H1 (cell line): ENCODE results near the gene MRM2. TPM values are rescaled to one million over a fixed set of nuclear protein-coding genes. Genes with fewer than 3 reads are reported as not detected.

ENCODE experiments used
- CTCF ChIA-PET: fragments of 300-600 bp; sonication (Branson Sonifier 250); formaldehyde crosslinking; loops from one replicate; lab custom pipeline; 2021; ENCODE audit not compliant: partially characterized antibody; lab: Charles Lee
- POLR2A ChIA-PET: fragments of 300-600 bp; sonication (Branson Sonifier 250); formaldehyde crosslinking; loops from one replicate; lab custom pipeline; 2021; ENCODE audit warnings: inconsistent platforms; ENCODE audit not compliant: partially characterized antibody; lab: Charles Lee
- DNase-seq, 2 experiments: peaks; one replicate each; pipeline versions ENCODE4 v3.0.0 to v3.0.0-alpha.2; 2010 to 2022; ENCODE audit warnings: low spot score in 2 of 2, low read depth in 1 of 2, mixed read lengths in 1 of 2
- FAIRE-seq: peaks from 2 replicates; lab custom pipeline; 2011; peaks lifted over from hg19 to GRCh38; lab: Jason Lieb, UNC
- H2AFZ ChIP-seq: 2 replicates; pipeline ENCODE4 v1.8.1; 2012; ENCODE audit warnings: low read length, inconsistent platforms
- H2AK5ac ChIP-seq: 2 replicates; pipeline ENCODE4 v1.6.1; 2013; ENCODE audit warnings: low read depth, low read length
- H2BK120ac ChIP-seq: replicated peaks from 2 replicates; pipeline ENCODE3; 2013; ENCODE audit warnings: low read depth, low read length, inconsistent platforms
- H2BK12ac ChIP-seq: 2 replicates; pipeline ENCODE4 v1.6.1; 2013; ENCODE audit warnings: low read depth, low read length
- H2BK15ac ChIP-seq: 2 replicates; pipeline ENCODE4 v1.6.1; 2013; ENCODE audit warnings: low read length
- H2BK20ac ChIP-seq: 2 replicates; pipeline ENCODE4 v1.6.1; 2013; ENCODE audit warnings: low read length
- H2BK5ac ChIP-seq: 2 replicates; pipeline ENCODE4 v1.6.1; 2013; ENCODE audit warnings: low read depth, low read length
- H3K14ac ChIP-seq: 2 replicates; pipeline ENCODE4 v1.6.1; 2013; ENCODE audit warnings: inconsistent platforms; ENCODE audit not compliant: insufficient read length
- H3K18ac ChIP-seq: 2 replicates; pipeline ENCODE4 v1.6.1; 2013; ENCODE audit warnings: low read length; ENCODE audit errors: extremely low read depth
- H3K23ac ChIP-seq: 2 replicates; pipeline ENCODE4 v1.6.1; 2013; ENCODE audit warnings: inconsistent platforms; ENCODE audit not compliant: insufficient read length
- H3K23me2 ChIP-seq: 2 replicates; pipeline ENCODE4 v1.6.1; 2013; ENCODE audit warnings: low read depth, low read length
- H3K27ac ChIP-seq: 2 replicates; pipeline ENCODE4 v1.6.1; 2011; ENCODE audit warnings: low read depth, low read length, inconsistent platforms
- H3K27me3 ChIP-seq, 4 experiments: replicated peaks in 1 of 4; 1 replicate in 1 of 4; 2 replicates in 3 of 4; pipeline versions ENCODE4 v1.6.1 to v1.8.1; 2011 to 2013; ENCODE audit warnings: low read length in 3 of 4, mild to moderate bottlenecking in 3 of 4, inconsistent platforms in 2 of 4, mixed read lengths in 2 of 4, moderate library complexity in 1 of 4; ENCODE audit not compliant: control insufficient read depth in 3 of 4, insufficient read depth in 3 of 4; ENCODE audit errors: extremely low read depth in 1 of 4
- H3K36me3 ChIP-seq, 4 experiments: 2 replicates each; pipeline versions ENCODE4 v1.6.1 to v1.8.1; 2011 to 2013; ENCODE audit warnings: mild to moderate bottlenecking in 4 of 4, low read length in 3 of 4, moderate library complexity in 2 of 4, control low read depth in 1 of 4, inconsistent platforms in 1 of 4; ENCODE audit not compliant: insufficient read depth in 4 of 4, control insufficient read depth in 2 of 4
- H3K4ac ChIP-seq: replicated peaks from 2 replicates; pipeline ENCODE3; 2013; ENCODE audit warnings: low read length, low read depth, mixed read lengths, inconsistent platforms; ENCODE audit not compliant: insufficient read length
- H3K4me1 ChIP-seq, 4 experiments: replicated peaks in 1 of 4; 1 replicate in 1 of 4; 2 replicates in 3 of 4; pipeline versions ENCODE4 v1.6.1 to v1.8.1; 2011 to 2013; ENCODE audit warnings: low read length in 3 of 4, inconsistent platforms in 2 of 4, mixed read lengths in 1 of 4; ENCODE audit not compliant: insufficient read depth in 4 of 4, control insufficient read depth in 3 of 4
- H3K4me2 ChIP-seq, 2 experiments: 2 replicates each; pipeline versions ENCODE4 v1.6.1 to v1.8.1; 2011 to 2013; ENCODE audit warnings: low read depth in 2 of 2, low read length in 2 of 2, control low read depth in 1 of 2, inconsistent platforms in 1 of 2, mild to moderate bottlenecking in 1 of 2; ENCODE audit not compliant: insufficient read depth in 1 of 2
- H3K4me3 ChIP-seq, 4 experiments: fragments of 200-600, 300-600 bp in 1 of 4; sonication (generic), shearing (Covaris generic), sonication (Bioruptor Twin) in 1 of 4; 2 replicates each; pipeline versions ENCODE4 v1.5.1 to v1.8.1; 2011 to 2016; ENCODE audit warnings: low read length in 4 of 4, low read depth in 3 of 4, control low read depth in 2 of 4, inconsistent platforms in 2 of 4, mild to moderate bottlenecking in 2 of 4, mixed read lengths in 1 of 4, moderate library complexity in 1 of 4; ENCODE audit not compliant: insufficient read depth in 2 of 4; ENCODE audit errors: extremely low read depth in 1 of 4
- H3K56ac ChIP-seq: replicated peaks from 2 replicates; pipeline ENCODE3; 2013; ENCODE audit warnings: low read depth, mild to moderate bottlenecking, mixed read lengths, low read length, inconsistent platforms; ENCODE audit not compliant: insufficient read length
- H3K79me1 ChIP-seq: 2 replicates; pipeline ENCODE4 v1.6.1; 2013; ENCODE audit warnings: low read depth, low read length, control low read depth
- H3K79me2 ChIP-seq, 2 experiments: 2 replicates each; pipeline versions ENCODE4 v1.6.1 to v1.8.1; 2012 to 2013; ENCODE audit warnings: low read length in 2 of 2, mild to moderate bottlenecking in 2 of 2, inconsistent platforms in 1 of 2; ENCODE audit not compliant: insufficient read depth in 2 of 2, control insufficient read depth in 1 of 2
- H3K9ac ChIP-seq, 4 experiments: replicated peaks in 1 of 4; 1 replicate in 1 of 4; 2 replicates in 3 of 4; pipeline versions ENCODE4 v1.6.1 to v1.8.1; 2011 to 2013; ENCODE audit warnings: low read depth in 3 of 4, low read length in 3 of 4, control low read depth in 2 of 4, mild to moderate bottlenecking in 2 of 4, moderate library complexity in 2 of 4, inconsistent platforms in 1 of 4; ENCODE audit errors: extremely low read depth in 1 of 4
- H3K9me3 ChIP-seq, 2 experiments: 2 replicates each; pipeline versions ENCODE4 v1.6.1 to v1.8.1; 2012 to 2013; ENCODE audit warnings: mild to moderate bottlenecking in 2 of 2, moderate library complexity in 2 of 2, control low read depth in 1 of 2, inconsistent platforms in 1 of 2, low read depth in 1 of 2, low read length in 1 of 2, mixed read lengths in 1 of 2; ENCODE audit not compliant: insufficient read depth in 2 of 2
- H4K20me1 ChIP-seq, 2 experiments: replicated peaks in 1 of 2; 2 replicates each; pipeline versions ENCODE3 to v1.8.1; 2011 to 2013; ENCODE audit warnings: inconsistent platforms in 2 of 2, low read length in 2 of 2, mild to moderate bottlenecking in 1 of 2; ENCODE audit not compliant: insufficient read depth in 2 of 2, control insufficient read depth in 1 of 2
- H4K5ac ChIP-seq: 2 replicates; pipeline ENCODE4 v1.6.1; 2013; ENCODE audit warnings: low read length, low read depth, mixed read lengths, inconsistent platforms; ENCODE audit not compliant: insufficient read length
- H4K8ac ChIP-seq: 2 replicates; pipeline ENCODE4 v1.8.0; 2013; ENCODE audit warnings: mild to moderate bottlenecking, moderate library complexity, low read length, inconsistent platforms; ENCODE audit not compliant: insufficient read depth; ENCODE audit errors: extremely low read depth
- H4K91ac ChIP-seq: replicated peaks from 2 replicates; pipeline ENCODE3; 2013; ENCODE audit warnings: low read length, mixed read lengths, inconsistent platforms; ENCODE audit not compliant: insufficient read length
- CHD1 ChIP-seq: IDR thresholded peaks from 2 replicates; pipeline ENCODE4 v1.6.1; 2012; ENCODE audit warnings: low read depth, low read length, improper control_type of control experiment
- CREB1 ChIP-seq: IDR thresholded peaks from 2 replicates; pipeline ENCODE4 v1.6.1; 2012; ENCODE audit warnings: inconsistent platforms
- CTBP2 ChIP-seq: IDR thresholded peaks from 2 replicates; pipeline ENCODE4 v1.7.0; 2011; ENCODE audit warnings: borderline replicate concordance, mild to moderate bottlenecking, moderate library complexity, mixed read lengths, low read length; ENCODE audit not compliant: insufficient read depth, insufficient read length
- EP300 ChIP-seq, 2 experiments: IDR thresholded peaks; 1 replicate in 1 of 2; 2 replicates in 1 of 2; pipeline ENCODE4 v1.6.1; 2011 to 2012; ENCODE audit warnings: low read depth in 2 of 2, low read length in 2 of 2, mild to moderate bottlenecking in 2 of 2, borderline replicate concordance in 1 of 2, inconsistent platforms in 1 of 2, moderate library complexity in 1 of 2
- JUND ChIP-seq: IDR thresholded peaks from 2 replicates; pipeline ENCODE4 v1.6.1; 2011; ENCODE audit warnings: mild to moderate bottlenecking, improper control_type of control experiment, low read length
- KDM1A ChIP-seq: fragments of 200-600, 300-600 bp; sonication (generic); IDR thresholded peaks from 2 replicates; pipeline ENCODE4 v1.7.1; 2016; ENCODE audit warnings: mild to moderate bottlenecking, low read length, borderline replicate concordance
- NANOG ChIP-seq: IDR thresholded peaks from 2 replicates; pipeline ENCODE4 v1.6.1; 2011; ENCODE audit warnings: low read length, low read depth, mild to moderate bottlenecking, inconsistent platforms; ENCODE audit not compliant: insufficient read depth, poor library complexity, severe bottlenecking
- NRF1 ChIP-seq: IDR thresholded peaks from 2 replicates; pipeline ENCODE4 v1.6.1; 2011; ENCODE audit warnings: mild to moderate bottlenecking, low read depth, low read length, improper control_type of control experiment
- POLR2AphosphoS5 ChIP-seq: IDR thresholded peaks from 2 replicates; pipeline ENCODE4 v1.6.1; 2011; ENCODE audit warnings: low read depth, low read length
- SP1 ChIP-seq: IDR thresholded peaks from 2 replicates; pipeline ENCODE4 v1.6.1; 2011; ENCODE audit warnings: low read depth, low read length
- SP2 ChIP-seq: IDR thresholded peaks from 2 replicates; pipeline ENCODE4 v1.6.1; 2012; ENCODE audit warnings: mild to moderate bottlenecking, low read length, inconsistent platforms
- TAF7 ChIP-seq: optimal IDR thresholded peaks from 2 replicates; pipeline ENCODE3; 2011; ENCODE audit warnings: low read depth, mild to moderate bottlenecking, inconsistent platforms, low read length, moderate library complexity, borderline replicate concordance
- TBP ChIP-seq: IDR thresholded peaks from 2 replicates; pipeline ENCODE4 v1.6.1; 2011; ENCODE audit warnings: low read depth, low read length, improper control_type of control experiment
- TEAD4 ChIP-seq: IDR thresholded peaks from 2 replicates; pipeline ENCODE4 v1.6.1; 2012; ENCODE audit warnings: low read depth, low read length, inconsistent platforms, mixed read lengths
- WGBS, 2 experiments: shearing (Covaris generic) in 1 of 2; methylation state at CpG; one replicate each; pipeline versions ENCODE4 v1.1.6 to v1.1.7; 2013 to 2015; ENCODE audit warnings: low lambda C conversion rate in 2 of 2, mixed read lengths in 2 of 2, inconsistent platforms in 1 of 2, low coverage in 1 of 2, missing lambda C conversion rate in 1 of 2; ENCODE audit not compliant: insufficient replicate concordance in 2 of 2, insufficient coverage in 1 of 2, insufficient read length in 1 of 2; ENCODE audit errors: extremely low coverage in 1 of 2, missing lambda C conversion rate in 1 of 2; 5-methylcytosine and 5-hydroxymethylcytosine counted together
- polyA plus RNA-seq, 7 experiments: library from polyadenylated mRNA; depleted of rRNA in 3 of 7; stranded (reverse) in 5 of 7; unstranded in 2 of 7; fragments of >200 nt in 5 of 7; fragments of 200-250 nt in 2 of 7; gene quantifications; 1 replicate in 5 of 7; 2 replicates in 1 of 7; 4 replicates in 1 of 7; pipeline versions ENCODE4 v1.2.1 to v1.2.3, GENCODE V29; 2011 to 2013; ENCODE audit warnings: missing spikeins in 2 of 7, mixed read lengths in 2 of 7
- total RNA-seq: library from RNA; stranded (reverse); fragmentation: NEBNext Ultra II Directional; extraction: Animal tissue kit (Norgen Biotek cat#: 25700); gene quantifications from 2 replicates; pipeline ENCODE4 v1.2.1, GENCODE V29; 2021

Gene MRM2
- total and polyA plus RNA-seq, 2 of the 8 experiments (the other 6 are each of a cell fraction or from before 2014, with no cell fraction given): 17.2 to 38.6 TPM

GRCh38 chr7:2199956-2200583 lies 41.9 kb downstream of the MRM2 start:
- Histone ChIP-seq H3K4ac (peak overlapping the region; percentile 53), H3K27ac (no peak overlapping the region), H3K27me3 (no peaks in the 10 kb centered on the region), H4K91ac (no peak overlapping the region), H3K9me3 (peaks cover 8 to 11% of the 10 kb centered on the region in 2 experiments), H2BK12ac (no peak overlapping the region), H3K4me2 (no peak overlapping the region), H3K4me3 (no peak overlapping the region), H3K18ac (no peak overlapping the region), H2BK15ac (no peak overlapping the region), H3K79me2 (peaks cover 0 to 3% of the 10 kb centered on the region in 2 experiments; a peak in 1 of 4 replicates), H4K5ac (no peak overlapping the region), H4K20me1 (peaks cover 9 to 18% of the 10 kb centered on the region in 2 experiments), H3K14ac (no peak overlapping the region), H2AFZ (no peak overlapping the region), H3K36me3 (peaks cover 0 to 25% (median 16%) of the 10 kb centered on the region in 4 experiments; a peak in 6 of 8 replicates), H3K23ac (no peak overlapping the region), H2BK20ac (no peak overlapping the region), H3K4me1 (no peaks in the 10 kb centered on the region), H3K56ac (no peak overlapping the region), H4K8ac (no peak overlapping the region; the same call in 1 of the 2 replicates), H3K9ac (no peak overlapping the region), H2BK120ac (no peak overlapping the region), H3K79me1 (peaks cover 4% of the 10 kb centered on the region), H2AK5ac (no peak overlapping the region), H2BK5ac (no peak overlapping the region), H3K23me2 (no peaks in the 10 kb centered on the region)
- no peak for FAIRE-seq
- ChIA-PET POLR2A (no interaction called here), CTCF (interaction anchor here (1.1 to 2.6 kb wide), 3 partner anchors 8 to 288 kb away, joined by 3 to 8 read pairs (median 4); no protein-coding TSS in a partner anchor)
- 93% methylated on average over 12 of the region's 25 CpGs; no CpG with 5 or more reads in 1 of the 2 experiments for WGBS, 2 experiments
- DNase-seq: no peak
- TF ChIP-seq SP2: no peak
- TF ChIP-seq CREB1: no peak
- no peak for TF ChIP-seq TBP
- no peak for TF ChIP-seq CTBP2
- TF ChIP-seq TAF7: no peak
- no peak for TF ChIP-seq JUND
- no peak for TF ChIP-seq KDM1A
- no peak for TF ChIP-seq EP300 (IDR thresholded peaks at IDR 0.05; ENCODE audit: borderline replicate concordance in 1 of 2, low read depth in 2 of 2, low read length in 2 of 2)
- TF ChIP-seq POLR2AphosphoS5: no peak
- TF ChIP-seq NANOG: no peak
- TF ChIP-seq SP1: no peak
- TF ChIP-seq CHD1: no peak
- TF ChIP-seq TEAD4: no peak
- TF ChIP-seq NRF1: no peak
